ENCODE results near the gene GPAT2.

DNA sequence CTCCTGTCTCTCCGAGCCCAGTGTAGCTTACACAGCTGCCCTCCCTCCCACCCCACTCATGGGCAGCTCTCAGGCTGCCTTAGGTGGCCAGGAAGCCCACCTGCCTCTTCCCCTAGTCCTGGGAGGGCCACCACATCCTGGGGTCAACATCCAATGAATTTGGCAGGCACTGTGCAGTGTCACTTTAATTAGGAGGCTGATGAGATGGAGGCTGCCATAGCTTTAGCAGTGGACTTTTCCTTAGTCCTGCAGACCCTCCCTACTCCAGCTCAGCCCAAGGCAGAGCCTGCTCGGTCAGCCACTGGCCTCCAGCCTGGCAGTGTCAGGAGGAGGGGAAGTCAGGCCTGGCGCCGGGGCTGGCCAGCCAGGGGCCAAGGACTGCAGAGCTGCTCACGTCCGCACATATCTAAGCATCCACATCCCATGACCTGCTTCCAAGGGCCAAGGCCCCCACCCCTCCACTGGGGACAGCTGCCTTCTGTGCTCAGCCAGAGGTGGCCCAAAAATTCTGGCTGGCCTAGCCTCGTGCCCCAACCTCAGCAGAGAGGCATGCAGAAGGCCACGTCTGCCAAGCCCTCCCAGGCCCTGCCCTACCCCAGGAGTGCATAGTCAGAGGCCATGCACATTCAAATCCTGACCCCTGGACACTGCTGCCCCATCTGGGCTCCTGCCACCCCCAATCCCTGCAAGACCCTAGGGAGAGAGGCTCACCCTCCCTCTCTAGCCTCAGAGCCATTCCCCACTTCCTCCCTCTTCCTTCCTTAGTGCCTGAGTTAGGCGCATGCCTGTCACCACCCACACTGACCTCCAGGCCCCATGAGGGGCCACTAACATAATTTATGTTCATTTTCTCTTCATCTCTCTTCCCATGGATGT, 48.6 kb upstream of the GPAT2 start:
- TF ChIP-seq CTCF (IDR thresholded peaks at IDR 0.05) = no peak
- no peak for TF ChIP-seq POLR2A (IDR thresholded peaks at IDR 0.05)

Data from right lobe of liver (tissue), 4 donors.